IMR-90 (cell line): ENCODE results near the gene IDH3B.

Experiments used
- BHLHE40 ChIP-seq: fragments of 150-350 bp; IDR thresholded peaks from 2 replicates; pipeline ENCODE4 v1.6.1; 2016; ENCODE audit warnings: mild to moderate bottlenecking, low read depth, low read length
- CEBPB ChIP-seq: IDR thresholded peaks from 2 replicates; pipeline ENCODE4 v1.6.1; 2012; ENCODE audit warnings: low read depth, low read length, improper control_type of control experiment
- CTCF ChIP-seq: conservative IDR thresholded peaks from 2 replicates; pipeline ENCODE4 v1.5.1; 2012; ENCODE audit warnings: mild to moderate bottlenecking, low read depth, low read length, improper control_type of control experiment
- MAZ ChIP-seq: IDR thresholded peaks from 2 replicates; pipeline ENCODE4 v1.6.1; 2012; ENCODE audit warnings: low read depth, mild to moderate bottlenecking, low read length, improper control_type of control experiment, moderate library complexity, borderline replicate concordance
- MXI1 ChIP-seq: IDR thresholded peaks from 2 replicates; pipeline ENCODE4 v1.6.1; 2012; ENCODE audit warnings: low read depth, mild to moderate bottlenecking, low read length, moderate library complexity, borderline replicate concordance
- NFE2L2 ChIP-seq: fragments of 150-350 bp; IDR thresholded peaks from 2 replicates; pipeline ENCODE4 v1.6.1; 2016; ENCODE audit warnings: low read depth, mild to moderate bottlenecking, low read length
- POLR2A ChIP-seq: IDR thresholded peaks from 2 replicates; pipeline ENCODE4 v1.6.1; 2012; ENCODE audit warnings: mild to moderate bottlenecking, low read depth, low read length
- RAD21 ChIP-seq: IDR thresholded peaks from 2 replicates; pipeline ENCODE4 v1.6.1; 2012; ENCODE audit warnings: low read length, improper control_type of control experiment
- RCOR1 ChIP-seq: IDR thresholded peaks from 2 replicates; pipeline ENCODE4 v1.6.1; 2012; ENCODE audit warnings: mild to moderate bottlenecking, low read length, improper control_type of control experiment; ENCODE audit not compliant: insufficient replicate concordance
- RFX5 ChIP-seq: IDR thresholded peaks from 2 replicates; pipeline ENCODE4 v1.8.0; 2012; ENCODE audit warnings: low read depth, mild to moderate bottlenecking, low read length, moderate library complexity
- USF2 ChIP-seq: fragments of 150-350 bp; IDR thresholded peaks from 2 replicates; pipeline ENCODE4 v1.6.1; 2017; ENCODE audit warnings: mild to moderate bottlenecking, antibody characterized with exemption, low read length, low read depth

- no peak for TF ChIP-seq CTCF
- TF ChIP-seq BHLHE40: no peak
- TF ChIP-seq POLR2A: no peak
- no peak for TF ChIP-seq MXI1
- TF ChIP-seq RAD21: no peak
- TF ChIP-seq CEBPB: no peak
- TF ChIP-seq RFX5: no peak
- TF ChIP-seq USF2: no peak
- TF ChIP-seq RCOR1: no peak
- TF ChIP-seq MAZ: no peak
- TF ChIP-seq NFE2L2: no peak
These were observed 8.4 kb upstream of the IDH3B start for GRCh38 chr20:2672446-2672845.
